ENCODE measurements around the gene ASXL2.

DNA sequence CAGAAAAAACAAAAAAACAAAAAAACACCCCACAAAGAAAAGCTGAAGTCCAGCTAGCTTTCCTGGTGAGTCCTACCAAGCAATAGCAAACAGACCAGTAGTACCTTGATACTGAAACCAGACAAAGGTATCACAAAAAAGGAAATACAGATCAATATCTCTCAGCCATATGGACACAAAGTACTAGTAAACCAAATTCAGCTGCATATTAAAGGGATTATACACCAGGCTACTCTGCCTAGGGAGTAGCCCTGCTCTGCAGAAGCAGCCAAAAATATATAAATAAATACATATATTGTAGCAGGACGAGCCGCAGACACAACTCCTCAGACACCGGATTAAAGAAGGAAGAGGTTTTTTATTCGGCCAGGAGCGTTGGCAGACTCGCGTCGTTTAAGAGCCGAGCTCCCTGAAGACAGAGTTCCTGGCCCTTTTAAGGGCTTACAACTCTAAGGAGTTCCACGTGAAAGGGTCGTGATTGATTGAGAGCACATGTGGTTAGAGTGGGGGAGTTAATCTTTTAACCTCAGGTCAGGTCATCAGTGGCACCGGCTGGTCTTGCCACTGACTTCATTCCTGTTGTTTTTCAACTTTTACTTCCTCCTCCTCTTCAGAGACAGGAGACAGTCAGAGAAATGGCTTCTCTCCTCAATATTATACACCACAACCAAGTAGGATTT lies 166.5 kb downstream of the ASXL2 start:
- TF ChIP-seq POLR2AphosphoS5 (IDR thresholded peaks at IDR 0.05) (no peak), POLR2A (IDR thresholded peaks at IDR 0.05) (no peak)
- TF ChIP-seq, protein P1, sequence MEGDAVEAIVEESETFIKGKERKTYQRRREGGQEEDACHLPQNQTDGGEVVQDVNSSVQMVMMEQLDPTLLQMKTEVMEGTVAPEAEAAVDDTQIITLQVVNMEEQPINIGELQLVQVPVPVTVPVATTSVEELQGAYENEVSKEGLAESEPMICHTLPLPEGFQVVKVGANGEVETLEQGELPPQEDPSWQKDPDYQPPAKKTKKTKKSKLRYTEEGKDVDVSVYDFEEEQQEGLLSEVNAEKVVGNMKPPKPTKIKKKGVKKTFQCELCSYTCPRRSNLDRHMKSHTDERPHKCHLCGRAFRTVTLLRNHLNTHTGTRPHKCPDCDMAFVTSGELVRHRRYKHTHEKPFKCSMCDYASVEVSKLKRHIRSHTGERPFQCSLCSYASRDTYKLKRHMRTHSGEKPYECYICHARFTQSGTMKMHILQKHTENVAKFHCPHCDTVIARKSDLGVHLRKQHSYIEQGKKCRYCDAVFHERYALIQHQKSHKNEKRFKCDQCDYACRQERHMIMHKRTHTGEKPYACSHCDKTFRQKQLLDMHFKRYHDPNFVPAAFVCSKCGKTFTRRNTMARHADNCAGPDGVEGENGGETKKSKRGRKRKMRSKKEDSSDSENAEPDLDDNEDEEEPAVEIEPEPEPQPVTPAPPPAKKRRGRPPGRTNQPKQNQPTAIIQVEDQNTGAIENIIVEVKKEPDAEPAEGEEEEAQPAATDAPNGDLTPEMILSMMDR (IDR thresholded peaks at IDR 0.05 in 8 of 11, conservative IDR thresholded peaks at IDR 0.05 in 3 of 11): no peak

Data from spleen (tissue), 7 donors.